Neuron (in vitro differentiated cells): ENCODE measurements around the gene BAHCC1.

ENCODE experiments used
- H2AFZ ChIP-seq: one replicate; pipeline ENCODE4 v1.6.1; 2013; ENCODE audit warnings: low read depth, mild to moderate bottlenecking, inconsistent platforms, low read length, moderate library complexity
- H3K27me3 ChIP-seq: one replicate; pipeline ENCODE4 v1.6.1; 2013; ENCODE audit warnings: low read length; ENCODE audit not compliant: insufficient read depth
- H3K36me3 ChIP-seq: one replicate; pipeline ENCODE4 v1.6.1; 2013; ENCODE audit warnings: low read length; ENCODE audit not compliant: insufficient read depth
- H3K4me1 ChIP-seq: one replicate; pipeline ENCODE4 v1.6.1; 2013; ENCODE audit warnings: low read length; ENCODE audit not compliant: insufficient read depth
- H3K4me3 ChIP-seq: 2 replicates; pipeline ENCODE4 v1.5.1; 2013; ENCODE audit warnings: mild to moderate bottlenecking, low read length, moderate library complexity
- H3K9me3 ChIP-seq: one replicate; pipeline ENCODE4 v1.6.1; 2013; ENCODE audit warnings: low read length

BAHCC1 gene

DNA sequence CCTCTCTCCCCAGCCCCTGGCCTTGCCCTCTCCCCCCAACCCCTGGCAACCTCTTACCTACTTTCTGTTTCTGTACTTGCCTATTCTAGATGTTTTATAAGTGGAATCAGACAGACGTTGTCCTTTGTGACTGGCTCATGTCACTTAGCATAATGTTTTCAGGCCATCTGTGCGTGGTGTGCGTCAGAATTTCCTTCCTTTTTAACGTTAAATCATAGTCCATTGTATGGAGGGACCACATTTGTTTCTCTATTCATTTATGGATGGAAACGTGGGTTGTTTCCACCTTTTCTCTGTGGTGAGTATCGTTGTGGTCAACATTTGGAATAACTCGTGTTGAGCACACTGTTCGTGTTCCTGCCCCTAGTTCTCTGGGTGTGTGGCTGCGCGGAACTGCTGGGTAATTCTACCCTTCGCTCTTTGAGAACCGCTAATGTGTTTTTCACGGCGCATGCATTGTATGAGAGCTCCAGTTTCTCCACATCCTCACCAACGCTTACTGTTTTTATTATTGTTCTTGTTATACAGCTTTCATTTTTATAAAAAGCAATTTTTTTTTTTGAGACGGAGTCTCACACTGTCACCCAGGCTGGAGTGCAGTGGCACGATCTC is 91.0 kb downstream of the BAHCC1 start:
- no peaks in the 10 kb centered on the region for H3K9me3 ChIP-seq
- no peaks in the 10 kb centered on the region for H3K27me3 ChIP-seq
- no peak overlapping the region for H3K4me3 ChIP-seq
- no peak overlapping the region for H2AFZ ChIP-seq
- no peaks in the 10 kb centered on the region for H3K36me3 ChIP-seq
- H3K4me1 ChIP-seq = peaks cover 64% of the 10 kb centered on the region

DNA sequence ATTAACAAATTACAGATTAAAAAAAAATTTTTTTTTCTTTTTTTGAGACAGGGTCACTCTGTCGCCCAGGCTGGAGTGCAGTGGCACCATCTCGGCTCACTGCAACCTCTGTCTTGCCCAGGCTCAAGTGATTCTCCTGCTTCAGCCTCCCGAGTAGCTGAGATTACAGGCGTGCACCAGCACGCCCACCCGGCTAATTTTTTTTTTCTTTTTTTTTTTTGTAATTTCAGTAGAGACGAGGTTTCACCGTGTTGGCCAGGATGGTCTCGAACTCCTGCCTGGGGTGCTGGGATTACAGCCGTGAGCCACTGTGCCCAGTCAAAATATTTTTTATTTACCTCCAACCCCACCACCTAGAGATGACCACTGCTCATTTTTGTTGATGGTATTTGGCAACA is 91.8 kb downstream of the BAHCC1 start:
- H3K9me3 ChIP-seq = no peaks in the 10 kb centered on the region
- peaks cover 61% of the 10 kb centered on the region for H3K4me1 ChIP-seq
- no peak overlapping the region for H3K4me3 ChIP-seq
- no peak overlapping the region for H2AFZ ChIP-seq
- no peaks in the 10 kb centered on the region for H3K36me3 ChIP-seq
- peaks cover 2% of the 10 kb centered on the region for H3K27me3 ChIP-seq

DNA sequence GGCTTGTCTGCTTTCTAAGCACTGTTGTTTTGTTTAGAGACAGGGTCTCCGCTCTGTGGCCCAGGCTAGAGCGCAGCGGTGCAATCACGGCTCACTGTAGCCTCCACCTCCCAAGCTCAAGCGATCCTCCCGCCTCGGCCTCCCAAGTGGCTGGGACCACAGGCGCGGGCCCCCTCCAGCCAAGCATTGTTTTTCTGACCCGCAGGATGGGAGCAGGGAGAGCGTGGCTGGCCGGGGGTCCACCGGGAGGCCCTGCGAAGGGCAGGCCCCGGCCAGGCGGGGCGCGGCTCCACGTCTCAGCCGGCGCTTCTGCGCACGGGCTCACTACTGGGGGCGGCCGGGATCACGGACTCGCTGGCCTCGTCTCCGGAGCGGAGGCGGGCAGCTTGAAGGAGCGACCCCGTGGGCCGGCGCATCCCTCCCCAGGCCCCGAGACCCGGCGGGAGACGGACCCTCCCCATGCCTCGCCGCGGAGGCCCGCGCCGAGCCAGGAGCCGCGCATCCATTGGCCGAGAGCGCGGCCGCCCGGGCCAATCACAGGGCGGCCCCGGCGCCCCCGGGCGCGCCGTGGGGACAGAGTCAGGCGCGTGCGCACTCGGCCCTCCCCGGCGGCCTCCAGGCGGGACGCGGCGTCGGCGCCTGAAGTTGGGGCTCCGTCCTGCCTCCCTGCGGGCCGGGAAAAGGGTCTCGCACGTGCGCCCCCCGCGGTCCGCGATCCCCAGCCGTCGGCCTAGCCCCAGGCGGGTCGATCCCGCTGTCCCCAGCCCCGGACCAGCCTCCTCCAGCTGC is 92.4 kb downstream of the BAHCC1 start:
- peaks cover 2% of the 10 kb centered on the region for H3K27me3 ChIP-seq

DNA sequence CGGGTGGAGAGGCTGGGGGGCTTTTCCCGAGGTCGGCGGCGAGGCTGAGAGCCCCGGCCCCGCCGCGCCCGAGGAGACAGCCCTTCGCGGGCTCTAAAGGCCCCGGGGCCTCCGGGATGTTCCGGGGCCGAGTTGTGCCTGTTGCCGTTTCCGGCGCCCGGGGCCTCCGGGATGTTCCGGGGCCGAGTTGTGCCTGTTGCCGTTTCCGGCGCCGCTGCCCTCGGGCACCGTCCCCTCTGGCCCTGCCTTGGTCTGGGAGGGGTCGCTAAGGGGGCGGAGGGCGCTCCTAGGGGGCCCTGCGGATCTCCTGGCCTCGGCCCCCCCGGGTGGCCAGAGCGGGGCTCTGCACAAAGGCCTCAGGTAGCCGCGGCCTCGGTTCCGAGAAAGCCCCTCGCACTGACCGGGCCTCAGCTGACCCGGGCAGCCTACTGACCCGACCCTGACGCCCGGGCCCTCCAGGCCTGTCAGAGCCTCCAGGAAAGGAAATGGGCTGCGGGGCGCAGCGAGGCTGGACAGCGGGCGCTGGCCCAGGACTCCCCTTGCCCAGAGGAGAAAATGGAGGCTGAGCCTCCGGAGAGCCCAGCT is 93.1 kb downstream of the BAHCC1 start:
- no peaks in the 10 kb centered on the region for H3K9me3 ChIP-seq
- H3K4me3 ChIP-seq = peak overlapping the region; percentile 36
- H3K27me3 ChIP-seq = peaks cover 5% of the 10 kb centered on the region
- H2AFZ ChIP-seq = no peak overlapping the region
- H3K4me1 ChIP-seq = peaks cover 48% of the 10 kb centered on the region
- H3K36me3 ChIP-seq = no peaks in the 10 kb centered on the region

More for the DNA sequence above, 92.4 kb downstream of the BAHCC1 start:
- no peaks in the 10 kb centered on the region for H3K9me3 ChIP-seq
- no peaks in the 10 kb centered on the region for H3K36me3 ChIP-seq
- H3K4me3 ChIP-seq = peak overlapping the region; percentile 36
- H2AFZ ChIP-seq = no peak overlapping the region
- peaks cover 55% of the 10 kb centered on the region for H3K4me1 ChIP-seq

DNA sequence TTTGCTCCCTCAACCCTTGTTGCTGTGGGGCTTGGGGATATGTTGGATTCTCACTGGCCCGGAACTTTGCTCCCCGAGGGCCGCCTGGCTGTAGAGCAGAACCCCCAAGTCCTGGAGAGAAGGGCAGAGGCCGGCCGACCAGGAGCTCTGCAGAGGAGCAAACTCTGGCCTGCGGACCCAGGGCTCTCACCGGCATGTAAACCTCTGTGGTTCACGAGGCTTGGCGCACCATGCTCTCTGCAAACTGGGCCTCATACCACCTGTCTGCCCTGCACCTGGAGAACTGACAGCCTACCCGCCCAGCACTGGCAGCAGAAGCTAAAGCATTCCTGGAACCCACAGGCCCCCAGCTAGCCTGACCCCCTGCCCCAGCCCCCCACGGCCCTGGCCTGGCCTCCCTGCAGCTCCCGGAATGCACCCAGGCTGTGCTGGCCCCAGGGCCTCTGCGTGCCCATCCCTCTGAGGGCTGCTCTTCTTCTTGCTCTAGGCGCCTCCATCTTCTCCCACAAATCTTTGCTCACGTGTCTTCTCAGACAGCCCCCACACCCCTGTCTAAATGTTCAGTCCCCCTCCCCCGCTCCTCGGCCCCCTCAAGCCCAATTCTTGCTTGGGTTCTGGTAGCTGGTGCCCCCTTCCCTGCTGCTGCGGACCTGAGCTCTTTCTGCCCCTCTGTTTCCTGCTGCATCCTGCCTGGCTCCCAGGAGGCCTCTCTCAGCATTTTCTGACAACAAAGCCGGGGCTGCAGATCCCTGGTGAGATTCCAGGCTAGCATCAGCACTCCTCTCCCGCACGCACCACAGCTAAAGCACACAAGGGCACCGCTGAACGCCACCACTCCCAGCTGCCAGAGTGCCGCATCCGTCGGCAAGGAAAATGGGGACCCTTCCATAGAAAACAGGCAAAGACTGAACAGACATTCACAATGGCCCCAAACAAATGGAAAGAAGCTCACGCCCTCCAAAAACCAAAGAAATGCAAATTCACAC is 94.0 kb downstream of the BAHCC1 start:
- peaks cover 5% of the 10 kb centered on the region for H3K27me3 ChIP-seq
- no peaks in the 10 kb centered on the region for H3K36me3 ChIP-seq
- H2AFZ ChIP-seq = no peak overlapping the region
- H3K4me1 ChIP-seq = peaks cover 40% of the 10 kb centered on the region
- H3K4me3 ChIP-seq = peak overlapping the region; percentile 10
- H3K9me3 ChIP-seq = no peaks in the 10 kb centered on the region

DNA sequence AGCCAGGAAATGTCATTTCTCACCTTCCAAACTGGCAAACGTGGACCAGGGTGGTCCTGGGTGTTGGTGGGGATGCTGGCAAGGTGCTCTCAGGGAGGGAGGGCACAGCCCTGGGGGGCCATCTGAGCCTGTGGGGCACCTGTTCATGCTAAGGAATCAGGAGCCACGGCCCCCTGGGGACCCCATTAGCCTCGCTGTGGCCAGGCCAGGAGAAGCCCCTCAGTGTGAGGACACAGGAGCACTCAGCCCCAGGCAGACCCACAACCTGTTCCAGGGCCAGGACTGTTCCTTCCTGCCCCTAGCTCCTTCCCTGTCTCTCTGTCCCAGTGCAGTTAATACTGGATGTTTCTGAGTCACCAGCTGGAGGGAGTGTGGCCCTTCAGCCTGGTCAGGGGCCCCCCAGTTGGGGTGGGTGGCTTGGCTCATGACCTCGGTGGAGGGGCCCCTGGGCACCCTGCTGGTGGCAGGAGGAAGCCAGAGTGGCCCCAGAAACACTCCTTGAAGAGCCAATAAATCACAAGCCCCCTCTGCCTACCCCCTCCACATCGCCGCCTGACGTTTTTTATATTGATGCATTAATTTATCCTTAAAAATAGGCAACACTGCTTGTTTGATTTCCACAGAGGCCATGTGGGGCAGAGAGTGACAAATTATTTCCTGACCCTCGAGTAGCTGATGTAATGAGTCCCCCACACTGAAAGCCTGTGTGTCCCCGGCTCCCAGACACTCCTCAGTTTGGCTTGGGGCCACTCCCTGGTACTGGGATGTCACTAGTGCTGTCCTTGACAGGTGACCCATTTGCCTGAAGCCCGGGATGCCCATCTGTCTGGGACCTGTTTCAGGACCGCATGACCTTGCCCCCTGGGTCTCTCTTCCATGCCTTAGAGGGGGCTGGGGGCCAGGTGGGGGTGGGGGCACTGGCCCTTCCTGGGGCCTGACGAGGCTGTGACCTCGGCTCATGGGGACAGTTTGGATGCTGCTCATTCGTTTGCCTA is 95.0 kb downstream of the BAHCC1 start:
- no peaks in the 10 kb centered on the region for H3K9me3 ChIP-seq
- no peak overlapping the region for H2AFZ ChIP-seq
- peak overlapping the region; percentile 10 for H3K4me3 ChIP-seq
- peaks cover 5% of the 10 kb centered on the region for H3K27me3 ChIP-seq
- H3K4me1 ChIP-seq = peaks cover 40% of the 10 kb centered on the region
- H3K36me3 ChIP-seq = no peaks in the 10 kb centered on the region

DNA sequence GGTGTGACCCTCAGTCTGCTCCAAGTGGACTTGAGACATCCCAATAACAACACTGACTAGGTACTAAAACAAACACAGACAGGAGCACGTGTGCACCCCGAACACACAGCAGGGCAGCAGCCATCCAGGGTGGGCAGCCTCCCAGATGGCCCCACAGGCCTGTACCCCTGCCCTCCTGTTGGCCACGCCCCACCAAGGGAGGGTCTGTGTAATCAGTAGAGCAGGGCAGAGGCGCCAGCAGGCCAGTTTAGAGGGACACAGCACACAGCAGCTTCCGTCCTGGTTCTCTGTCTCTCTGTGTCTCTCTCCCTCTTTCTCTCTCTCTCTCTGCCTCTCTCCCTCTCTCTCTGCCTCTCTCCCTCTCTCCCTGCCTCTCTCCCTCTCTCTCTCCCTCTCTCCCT is 95.9 kb downstream of the BAHCC1 start:
- Histone ChIP-seq H3K4me3 (no peak overlapping the region), H3K27me3 (peaks cover 5% of the 10 kb centered on the region), H3K9me3 (no peaks in the 10 kb centered on the region), H2AFZ (no peak overlapping the region), H3K4me1 (peaks cover 38% of the 10 kb centered on the region), H3K36me3 (no peaks in the 10 kb centered on the region)

DNA sequence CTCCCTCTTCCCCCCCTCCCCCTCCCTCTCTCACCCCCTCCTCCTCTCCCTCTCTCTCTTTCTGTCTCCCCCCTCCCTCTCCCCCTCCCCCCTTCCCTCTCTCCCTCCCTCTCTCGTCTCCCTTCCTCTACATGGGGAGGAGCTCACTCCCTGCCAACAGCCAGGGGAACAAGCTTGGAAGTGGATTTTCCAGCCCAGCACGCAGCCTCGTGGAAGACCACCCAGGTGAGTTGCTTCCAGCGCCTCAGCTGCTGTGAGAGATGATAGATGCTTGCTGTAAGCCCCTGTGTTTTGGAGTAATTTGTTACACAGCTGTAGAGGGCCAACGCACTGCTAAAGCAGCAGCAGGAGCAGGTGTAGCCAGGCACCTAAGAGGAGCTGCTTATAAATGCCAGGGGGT is 96.5 kb downstream of the BAHCC1 start:
- peaks cover 5% of the 10 kb centered on the region for H3K27me3 ChIP-seq
- H3K4me1 ChIP-seq = peaks cover 34% of the 10 kb centered on the region
- no peak overlapping the region for H3K4me3 ChIP-seq
- no peaks in the 10 kb centered on the region for H3K9me3 ChIP-seq
- H2AFZ ChIP-seq = no peak overlapping the region
- H3K36me3 ChIP-seq = no peaks in the 10 kb centered on the region

DNA sequence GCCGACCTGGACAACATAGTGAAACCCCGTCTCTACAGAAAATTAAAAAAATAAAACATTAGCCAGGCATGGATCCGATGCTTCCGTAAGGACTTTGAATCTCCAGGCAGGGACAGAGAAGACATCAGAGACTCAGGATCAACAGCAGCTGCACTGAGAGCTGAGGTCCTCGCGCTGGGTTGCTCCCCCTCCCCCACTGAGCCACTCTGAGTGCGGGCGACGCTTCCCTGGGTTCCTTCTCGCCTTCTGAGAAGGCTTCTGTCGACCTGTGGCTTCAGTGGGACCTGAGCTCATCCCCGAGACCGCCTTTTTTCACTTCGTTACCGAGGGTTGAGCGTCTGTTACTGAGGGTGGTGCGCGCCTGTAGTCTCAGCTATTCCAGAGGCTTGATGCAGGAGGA is 96.9 kb downstream of the BAHCC1 start:
- Histone ChIP-seq H3K27me3 (peaks cover 5% of the 10 kb centered on the region), H3K36me3 (no peaks in the 10 kb centered on the region), H3K4me1 (peaks cover 34% of the 10 kb centered on the region), H3K4me3 (no peak overlapping the region), H2AFZ (no peak overlapping the region), H3K9me3 (no peaks in the 10 kb centered on the region)

DNA sequence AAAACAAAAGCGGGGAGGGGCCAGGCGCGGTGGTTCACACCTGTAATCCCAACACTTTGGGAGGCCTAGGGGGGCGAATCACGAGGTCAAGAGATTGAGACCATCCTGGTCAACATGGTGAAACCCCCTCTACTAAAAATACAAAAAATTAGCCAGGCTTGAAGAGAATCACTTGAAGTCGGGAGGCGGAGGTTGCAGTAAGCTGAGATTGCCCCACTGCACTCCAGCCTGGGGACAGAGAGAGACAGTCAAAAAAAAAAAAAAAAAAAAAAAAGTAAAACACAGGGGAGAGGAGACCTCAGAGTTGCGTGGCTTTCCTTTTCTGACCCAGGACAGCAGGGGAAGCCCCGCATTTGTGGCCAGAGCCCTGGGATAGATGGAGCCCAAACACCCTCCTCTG is 97.4 kb downstream of the BAHCC1 start:
- Histone ChIP-seq H3K4me3 (no peak overlapping the region), H3K4me1 (peaks cover 34% of the 10 kb centered on the region), H3K27me3 (peaks cover 5% of the 10 kb centered on the region), H2AFZ (no peak overlapping the region), H3K36me3 (no peaks in the 10 kb centered on the region), H3K9me3 (no peaks in the 10 kb centered on the region)

DNA sequence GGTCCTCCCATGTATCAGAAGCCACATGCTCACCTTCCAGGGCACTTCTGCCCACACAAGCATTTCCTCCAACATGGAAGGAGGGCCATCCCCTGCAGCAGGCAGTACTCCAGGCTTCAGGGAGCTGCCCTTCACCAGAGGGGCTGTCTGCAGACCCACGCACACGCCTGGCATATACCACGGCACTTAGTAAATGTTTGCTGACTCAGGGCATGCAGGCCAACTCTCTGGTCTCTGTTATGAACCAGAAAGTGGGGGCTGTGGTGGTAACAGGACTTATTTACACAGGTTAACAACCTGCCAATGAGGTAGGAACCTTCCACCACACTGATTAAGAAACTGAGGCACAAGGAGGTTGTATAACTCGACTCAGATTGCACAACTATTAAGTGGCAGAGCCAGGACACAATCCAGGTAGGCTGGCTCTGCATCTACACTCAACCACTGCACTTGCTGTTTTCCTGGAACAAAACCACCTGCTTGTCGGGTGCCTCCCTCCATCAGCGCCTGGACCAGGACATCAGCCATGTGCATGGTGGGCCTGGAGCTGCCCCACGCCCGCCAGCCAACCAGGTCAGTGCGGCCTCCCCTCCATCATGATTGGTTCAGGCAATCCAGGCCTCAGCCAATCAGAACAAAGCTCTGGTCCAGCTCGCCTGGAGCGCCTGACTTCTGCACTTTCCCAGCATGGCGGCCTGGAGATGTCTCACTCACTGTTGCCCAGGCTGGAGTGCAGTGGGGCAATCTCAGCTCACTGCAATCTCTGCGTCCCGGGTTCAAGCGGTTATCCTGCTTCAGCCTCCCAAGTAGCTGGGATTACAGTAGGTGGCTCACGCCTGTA is 98.2 kb downstream of the BAHCC1 start:
- no peaks in the 10 kb centered on the region for H3K36me3 ChIP-seq
- no peak overlapping the region for H3K4me3 ChIP-seq
- H3K4me1 ChIP-seq = peaks cover 34% of the 10 kb centered on the region
- H3K9me3 ChIP-seq = no peaks in the 10 kb centered on the region
- H2AFZ ChIP-seq = no peak overlapping the region
- H3K27me3 ChIP-seq = peaks cover 5% of the 10 kb centered on the region
